CD4-positive, alpha-beta T cell (primary cell): Measurements from ENCODE around the gene CEP43. TPM values are rescaled to one million over a fixed set of nuclear protein-coding genes. Genes with fewer than 3 reads are reported as not detected.
A peak's percentile ranks its signal among the peaks of the same experiment; 100 is the strongest.

Experiments
- ATAC-seq: fragments of 200-7000 bp; cut with Tn5 transposase; one replicate; pipeline ENCODE4 v1.10.0; 2022; ENCODE audit warnings: mild to moderate bottlenecking; ENCODE audit not compliant: poor library complexity
- CTCF ChIA-PET: fragments of 350-600 bp; sonication (Branson Sonifier 250); formaldehyde crosslinking; loops from one replicate; lab custom pipeline; 2021; ENCODE audit warnings: antibody characterized with exemption, inconsistent platforms; lab: Charles Lee
- POLR2A ChIA-PET: fragments of 350-600 bp; sonication (Branson Sonifier 250); formaldehyde crosslinking; loops from one replicate; lab custom pipeline; 2021; ENCODE audit warnings: antibody characterized with exemption, inconsistent platforms; lab: Charles Lee
- DNase-seq, 14 experiments: peaks; one replicate each; pipeline ENCODE4 v3.0.0-alpha.2; 2013 to 2020; ENCODE audit warnings: mixed read lengths in 2 of 14
- H3K27ac ChIP-seq, 2 donors: one replicate each; pipeline versions ENCODE4 v1.5.1 to v1.7.0; 2013; ENCODE audit warnings: low read length in 2 of 2, low read depth in 1 of 2, mild to moderate bottlenecking in 1 of 2
- H3K27me3 ChIP-seq, 2 experiments: 1 replicate in 1 of 2; 2 replicates in 1 of 2; pipeline versions ENCODE4 v1.6.1 to v1.7.0; 2013; ENCODE audit warnings: low read length in 2 of 2, control low read depth in 1 of 2, mild to moderate bottlenecking in 1 of 2, moderate library complexity in 1 of 2; ENCODE audit not compliant: insufficient read depth in 2 of 2, control insufficient read depth in 1 of 2
- H3K36me3 ChIP-seq: one replicate; pipeline ENCODE4 v1.6.1; 2013; ENCODE audit warnings: low read length, control low read depth; ENCODE audit not compliant: insufficient read depth
- H3K4me1 ChIP-seq: one replicate; pipeline ENCODE4 v1.6.1; 2013; ENCODE audit warnings: low read length, control low read depth; ENCODE audit not compliant: insufficient read depth
- H3K4me3 ChIP-seq: one replicate; pipeline ENCODE4 v1.5.1; 2013; ENCODE audit warnings: mild to moderate bottlenecking, low read length, moderate library complexity
- H3K9me3 ChIP-seq, 2 experiments: 1 replicate in 1 of 2; 2 replicates in 1 of 2; pipeline versions ENCODE4 v1.6.1 to v1.7.0; 2013; ENCODE audit warnings: low read length in 2 of 2, mild to moderate bottlenecking in 2 of 2, control low read depth in 1 of 2, moderate library complexity in 1 of 2; ENCODE audit not compliant: control insufficient read depth in 1 of 2, insufficient read depth in 1 of 2
- H3K27ac Mint-ChIP-seq: one replicate; pipeline ENCODE4 v1.8.0; 2020; ENCODE audit warnings: mixed read lengths
- H3K27me3 Mint-ChIP-seq: one replicate; pipeline ENCODE4 v1.8.0; 2021; ENCODE audit warnings: mixed read lengths
- H3K36me3 Mint-ChIP-seq: one replicate; pipeline ENCODE4 v1.8.0; 2021; ENCODE audit warnings: low read depth, mixed read lengths
- H3K4me1 Mint-ChIP-seq: one replicate; pipeline ENCODE4 v1.8.0; 2021; ENCODE audit warnings: low read depth, mixed read lengths
- H3K4me3 Mint-ChIP-seq: one replicate; pipeline ENCODE4 v1.8.0; 2020; ENCODE audit warnings: mild to moderate bottlenecking, mixed read lengths
- H3K9me3 Mint-ChIP-seq: one replicate; pipeline ENCODE4 v1.8.0; 2020; ENCODE audit warnings: mixed read lengths
- CTCF ChIP-seq: fragments of 200-600 bp; IDR thresholded peaks from one replicate; pipeline ENCODE4 v1.8.0; 2022; ENCODE audit warnings: antibody characterized with exemption, mild to moderate bottlenecking
- intact Hi-C, 2 experiments: fragments of 100-400 bp; cut with DNase I in 1 of 2; cut with micrococcal nuclease in 1 of 2; formaldehyde crosslinking; loops; one replicate each; pipeline versions ENCODE4 v1.15.1 to v1.9.0; 2023 to 2025; cut with DNase I, micrococcal nuclease
- total RNA-seq, 174 experiments: library from RNA in 2 of 174; stranded (reverse) in 2 of 174; gene quantifications; one replicate each; pipeline ENCODE4 v1.2.3 and lab custom pipeline; 2021 to 2026

The CEP43 gene
- total RNA-seq, 2 experiments from 2014 or later, result 12.5 to 13.5 TPM

GRCh38 chr6:166998256-166999144 is 697 bp upstream of the CEP43 start:
- ATAC-seq, result peak; percentile 76
- no peaks in the 10 kb centered on the region for H3K27me3 ChIP-seq
- H3K36me3 ChIP-seq, result peaks cover 6% of the 10 kb centered on the region
- ChIA-PET POLR2A (interaction anchor here (0.7 to 2.9 kb wide), 10 partner anchors 39 to 371 kb away, joined by 3 to 26 read pairs (median 4); partner anchors contain the start of genes RNASET2 and RPS6KA2), CTCF (interaction anchor here (1.6 to 1.8 kb wide), 3 partner anchors 36 to 371 kb away, joined by 3 to 4 read pairs (median 4); partner anchors contain the start of gene RPS6KA2)
- Mint-ChIP-seq H3K27me3 (no peaks in the 10 kb centered on the region), H3K4me1 (peaks cover 29% of the 10 kb centered on the region), H3K27ac (no peak overlapping the region), H3K36me3 (peaks cover 25% of the 10 kb centered on the region), H3K9me3 (no peaks in the 10 kb centered on the region), H3K4me3 (peak overlapping the region; percentile 96)
- H3K4me1 ChIP-seq, result peaks cover 15% of the 10 kb centered on the region
- intact Hi-C loops, result loop anchor here (2.0 to 10.0 kb wide), 10 partner anchors 41 to 616 kb away; partner anchors contain the start of genes CCR6 (in 1 of the 2), MPC1 (in 1 of the 2), RNASET2 (in 1 of the 2) and RPS6KA2 (in 1 of the 2)
- peak in 5 of 14 experiments; percentile 3 to 42 (median 29) for DNase-seq
- peak overlapping the region; percentile 14 to 61 for H3K27ac ChIP-seq
- H3K9me3 ChIP-seq, result no peaks in the 10 kb centered on the region
- peak overlapping the region; percentile 98 for H3K4me3 ChIP-seq
- TF ChIP-seq CTCF, result no peak

DNA sequence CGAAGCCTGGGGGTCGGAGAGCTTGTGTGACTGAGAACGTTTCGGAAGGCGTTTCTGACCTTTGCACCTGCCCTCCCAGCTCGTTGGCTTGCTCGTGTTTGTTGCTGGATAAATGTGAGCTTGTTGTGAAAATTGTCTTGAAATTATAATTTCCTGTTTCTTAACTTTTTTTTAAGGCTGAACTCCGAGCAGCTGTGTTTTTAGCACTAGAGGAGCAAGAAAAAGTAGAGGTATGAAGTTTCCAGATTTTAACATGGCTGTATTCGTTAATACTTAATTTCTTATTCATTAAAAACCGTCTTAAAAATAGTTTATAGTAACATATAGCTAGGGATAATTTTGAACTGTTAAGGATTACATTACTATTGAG is 672 bp downstream of the CEP43 start:
- Mint-ChIP-seq H3K4me1 (peaks cover 29% of the 10 kb centered on the region), H3K4me3 (peak overlapping the region; percentile 95), H3K27ac (peak overlapping the region; percentile 87), H3K9me3 (no peaks in the 10 kb centered on the region), H3K27me3 (no peaks in the 10 kb centered on the region), H3K36me3 (peaks cover 32% of the 10 kb centered on the region)
- Histone ChIP-seq H3K4me1 (peaks cover 15% of the 10 kb centered on the region), H3K4me3 (peak overlapping the region; percentile 98), H3K36me3 (peaks cover 8% of the 10 kb centered on the region), H3K27ac (peak overlapping the region in 1 of 2 donors; percentile 61), H3K27me3 (no peaks in the 10 kb centered on the region), H3K9me3 (no peaks in the 10 kb centered on the region)
- intact Hi-C loops, result loop anchor here (2.0 to 10.0 kb wide), 11 partner anchors 42 to 618 kb away; partner anchors contain the start of genes CCR6 (in 1 of the 2), MPC1 (in 1 of the 2), RNASET2 (in 1 of the 2) and RPS6KA2 (in 1 of the 2)
- no peak for TF ChIP-seq CTCF
- DNase-seq (peak in 2 of 14 experiments; percentile 15 to 37), ATAC-seq (no peak)
- ChIA-PET CTCF (interaction anchor here (0.7 to 1.8 kb wide), 6 partner anchors 10 to 373 kb away, joined by 3 to 10 read pairs (median 4); partner anchors contain the start of gene RPS6KA2), POLR2A (interaction anchor here (0.7 to 2.9 kb wide), 17 partner anchors 11 to 373 kb away, joined by 3 to 26 read pairs (median 3); partner anchors contain the start of genes RNASET2 and RPS6KA2)

DNA sequence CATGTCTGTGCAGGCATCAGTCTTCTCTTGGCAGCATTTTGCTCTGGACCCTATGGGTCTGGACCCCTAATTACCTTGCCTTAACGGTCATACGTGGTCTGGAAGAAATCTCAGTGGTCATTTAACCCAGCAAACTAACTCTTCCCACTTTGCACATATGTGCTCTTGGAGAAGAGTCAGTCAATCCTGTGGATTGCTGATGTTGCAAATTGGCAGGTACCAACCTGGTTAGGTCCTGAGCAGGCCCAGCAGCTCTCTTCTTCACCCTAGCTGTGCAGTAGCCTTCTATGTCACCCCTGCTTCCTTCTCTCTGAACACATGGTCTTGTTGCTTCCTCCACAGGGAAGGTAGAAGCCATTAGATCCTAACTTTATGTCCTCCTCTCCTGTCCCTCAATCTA is 1.6 kb downstream of the CEP43 start:
- ChIA-PET CTCF (interaction anchor here (0.7 to 2.0 kb wide), 4 partner anchors 11 to 350 kb away, joined by 3 to 6 read pairs (median 4); no protein-coding TSS in a partner anchor), POLR2A (interaction anchor here (1.1 to 2.9 kb wide), 5 partner anchors 41 to 242 kb away, joined by 3 to 26 read pairs (median 5); partner anchors contain the start of gene RNASET2)
- H3K27ac ChIP-seq, result no peak overlapping the region
- ATAC-seq, result no peak
- no peak overlapping the region for H3K4me3 ChIP-seq
- peaks cover 15% of the 10 kb centered on the region for H3K4me1 ChIP-seq
- peaks cover 29% of the 10 kb centered on the region for H3K4me1 Mint-ChIP-seq
- peaks cover 40% of the 10 kb centered on the region for H3K36me3 Mint-ChIP-seq
- no peaks in the 10 kb centered on the region for H3K27me3 Mint-ChIP-seq
- H3K27ac Mint-ChIP-seq, result peak overlapping the region; percentile 87
- peaks cover 6% of the 10 kb centered on the region for H3K36me3 ChIP-seq
- DNase-seq, result no peak
- H3K4me3 Mint-ChIP-seq, result peak overlapping the region; percentile 95
- no peaks in the 10 kb centered on the region for H3K27me3 ChIP-seq
- no peak for TF ChIP-seq CTCF
- no peaks in the 10 kb centered on the region for H3K9me3 Mint-ChIP-seq
- H3K9me3 ChIP-seq, result no peaks in the 10 kb centered on the region
- intact Hi-C loops, result loop anchor here in 1 of 2 experiments (5.0 kb wide), 1 partner anchor 42 kb away; no protein-coding TSS in a partner anchor
